HepG2 (cell line): ENCODE measurements around the gene SFI1. TPM values are rescaled to one million over a fixed set of nuclear protein-coding genes. Genes with fewer than 3 reads are reported as not detected.

ENCODE experiments used
- ATAC-seq: fragments of 200-7000 bp; cut with Tn5 transposase; 3 replicates; pipeline ENCODE4 v1.9.1; 2020; ENCODE audit warnings: mild to moderate bottlenecking, moderate library complexity
- BruUV-seq: library from RNA; stranded (reverse); fragments of 400-500 nt; replicated peaks from 2 replicates; lab custom pipeline; 2021; lab: Mats Ljungman, UMichigan
- CTCF ChIA-PET: fragments of 300-600 bp; formaldehyde crosslinking; extraction: SDS; loops from one replicate; lab custom pipeline; 2021; ENCODE audit warnings: low total read pairs, inconsistent platforms, low intra/inter-chr PET ratio; lab: Yijun Ruan, JAX
- POLR2A ChIA-PET: fragments of 350-600 bp; sonication (Branson Sonifier 250); formaldehyde crosslinking; loops from one replicate; lab custom pipeline; 2020; ENCODE audit warnings: antibody characterized with exemption, inconsistent platforms; lab: Yijun Ruan, JAX
- DNase-seq: peaks from one replicate; pipeline ENCODE4 v3.0.0-alpha.2; 2015; ENCODE audit warnings: low spot score
- FAIRE-seq: peaks from 3 replicates; lab custom pipeline; 2011; peaks lifted over from hg19 to GRCh38; lab: Jason Lieb, UNC
- H2AFZ ChIP-seq: one replicate; pipeline ENCODE4 v1.6.1; 2011; ENCODE audit warnings: low read length, inconsistent platforms
- H3K27ac ChIP-seq: fragments of 300-600 bp; 3 replicates; pipeline ENCODE4 v1.8.0; 2011; ENCODE audit warnings: mixed run types, mild to moderate bottlenecking, mixed read lengths, low read length, inconsistent platforms; ENCODE audit not compliant: insufficient read depth; ENCODE audit errors: extremely low read length
- H3K27me3 ChIP-seq, 2 experiments: fragments of 200-600 bp in 1 of 2; 2 replicates in 1 of 2; 3 replicates in 1 of 2; pipeline versions ENCODE4 v1.6.0 to v1.8.0; 2011; ENCODE audit warnings: low read length in 2 of 2, mild to moderate bottlenecking in 2 of 2, moderate library complexity in 2 of 2, inconsistent platforms in 1 of 2; ENCODE audit not compliant: insufficient read depth in 2 of 2, control insufficient read depth in 1 of 2
- H3K36me3 ChIP-seq, 2 experiments: fragments of 200-600 bp in 1 of 2; replicated peaks in 1 of 2; 2 replicates in 1 of 2; 3 replicates in 1 of 2; pipeline versions ENCODE4 v1.5.1 to v1.8.0; 2011; ENCODE audit warnings: low read length in 2 of 2, inconsistent platforms in 1 of 2; ENCODE audit not compliant: insufficient read depth in 2 of 2, control insufficient read depth in 1 of 2
- H3K4me1 ChIP-seq: 2 replicates; pipeline ENCODE4 v1.5.1; 2012; ENCODE audit warnings: low read length, inconsistent platforms; ENCODE audit not compliant: insufficient read depth
- H3K4me2 ChIP-seq: 2 replicates; pipeline ENCODE4 v1.6.0; 2011; ENCODE audit warnings: low read depth, low read length, inconsistent platforms
- H3K4me3 ChIP-seq, 3 experiments: fragments of 200-600 bp in 1 of 3; sonication (generic), shearing (Covaris generic) in 1 of 3; replicated peaks in 1 of 3; 2 replicates each; pipeline ENCODE4 v1.5.1; 2011 to 2016; ENCODE audit warnings: low read length in 3 of 3, inconsistent platforms in 2 of 3, low read depth in 2 of 3, mild to moderate bottlenecking in 2 of 3, control low read depth in 1 of 3, mixed read lengths in 1 of 3; ENCODE audit not compliant: insufficient read depth in 1 of 3
- H3K79me2 ChIP-seq: one replicate; pipeline ENCODE4 v1.6.1; 2011; ENCODE audit warnings: low read length, inconsistent platforms; ENCODE audit not compliant: insufficient read depth
- H3K9ac ChIP-seq: 2 replicates; pipeline ENCODE4 v1.6.0; 2011; ENCODE audit warnings: mild to moderate bottlenecking, low read depth, low read length, inconsistent platforms; ENCODE audit not compliant: insufficient read depth
- H3K9me3 ChIP-seq: 2 replicates; pipeline ENCODE4 v1.5.1; 2012; ENCODE audit warnings: mild to moderate bottlenecking, low read length
- H4K20me1 ChIP-seq: 2 replicates; pipeline ENCODE4 v1.6.0; 2011; ENCODE audit warnings: inconsistent platforms, mild to moderate bottlenecking, low read length, moderate library complexity; ENCODE audit not compliant: insufficient read depth
- CBX2 ChIP-seq, 2 experiments: fragments of 200-600 bp in 1 of 2; sonication (generic); formaldehyde crosslinking in 1 of 2; IDR thresholded peaks; 2 replicates each; pipeline versions ENCODE4 v1.7.0 to v1.8.1; 2018 to 2022; ENCODE audit warnings: low read depth in 2 of 2, low read length in 1 of 2, mild to moderate bottlenecking in 1 of 2, missing genetic modification reagents in 1 of 2
- JARID2 ChIP-seq: sonication (generic); formaldehyde crosslinking; IDR thresholded peaks from 2 replicates; pipeline ENCODE4 v1.8.1; 2023; ENCODE audit warnings: missing genetic modification reagents, inconsistent platforms; ENCODE audit not compliant: insufficient replicate concordance
- POLR2A ChIP-seq, 2 experiments: IDR thresholded peaks; 2 replicates each; pipeline ENCODE4 v1.6.1; 2011; ENCODE audit warnings: low read depth in 2 of 2, low read length in 2 of 2, mild to moderate bottlenecking in 1 of 2, moderate library complexity in 1 of 2; ENCODE audit not compliant: insufficient read depth in 1 of 2
- POLR2AphosphoS5 ChIP-seq: IDR thresholded peaks from 2 replicates; pipeline ENCODE4 v1.6.1; 2012; ENCODE audit warnings: low read depth, low read length
- RFX3 ChIP-seq: IDR thresholded peaks from 2 replicates; pipeline ENCODE4 v1.6.1; 2016; ENCODE audit warnings: missing biosample characterization, missing genetic modification reagents
- RXRB ChIP-seq: IDR thresholded peaks from 2 replicates; pipeline ENCODE4 v1.6.1; 2016; ENCODE audit warnings: borderline replicate concordance, missing genetic modification reagents, missing compliant biosample characterization
- ZNF432 ChIP-seq: sonication (generic); formaldehyde crosslinking; IDR thresholded peaks from 2 replicates; pipeline ENCODE4 v1.5.0; 2020; ENCODE audit warnings: missing genetic modification reagents, mild to moderate bottlenecking, borderline replicate concordance
- ZNF556 ChIP-seq: sonication (generic); formaldehyde crosslinking; IDR thresholded peaks from 2 replicates; pipeline ENCODE4 v1.4.0; 2020; ENCODE audit warnings: mild to moderate bottlenecking, missing genetic modification reagents, borderline replicate concordance
- WGBS: methylation state at CpG from one replicate; pipeline ENCODE4 v1.1.6; 2017; ENCODE audit warnings: low lambda C conversion rate; 5-methylcytosine and 5-hydroxymethylcytosine counted together
- in situ Hi-C: cut with HindIII; loops from 2 replicates; pipeline ENCODE4 v1.10.0; 2017; ENCODE audit warnings: low pct_unique_long_range_greater_than_20kb; ENCODE audit not compliant: extremely low pct_ligation_motif_present
- intact Hi-C: fragments of 100-400 bp; cut with micrococcal nuclease; formaldehyde crosslinking; loops from one replicate; pipeline ENCODE4 v1.10.0; 2022; ENCODE audit not compliant: unreplicated experiment
- polyA plus RNA-seq, 8 experiments: library from polyadenylated mRNA; depleted of rRNA in 3 of 8; stranded (reverse) in 7 of 8; unstranded in 1 of 8; fragments of >200 nt; fragmentation: Illumina TruSeq in 4 of 8; extraction: Trizol in 4 of 8; gene quantifications; 2 replicates each; pipeline versions ENCODE4 v1.2.1 to v1.2.3, GENCODE V29; 2011 to 2016; ENCODE audit warnings: low read depth in 4 of 8, missing spikeins in 1 of 8, mixed read lengths in 1 of 8; ENCODE audit not compliant: insufficient read depth in 1 of 8
- total RNA-seq, 5 experiments: library from RNA; depleted of rRNA; stranded (reverse); fragments of >200 nt; fragmentation: Illumina TruSeq; extraction: Trizol; gene quantifications; 2 replicates each; pipeline ENCODE4 v1.2.3, GENCODE V29; 2016; ENCODE audit warnings: low read depth in 1 of 5
- TF ChIP-seq, protein P1 (sequence below): sonication (generic); formaldehyde crosslinking; IDR thresholded peaks from 2 replicates; pipeline ENCODE4 v1.5.0; 2020; ENCODE audit warnings: mild to moderate bottlenecking, missing genetic modification reagents
- TF ChIP-seq, protein P2 (sequence below): IDR thresholded peaks from 2 replicates; pipeline ENCODE4 v1.6.1; 2012; ENCODE audit warnings: inconsistent platforms
- TF ChIP-seq, protein P3 (sequence below): sonication (generic); formaldehyde crosslinking; IDR thresholded peaks from 2 replicates; pipeline ENCODE4 v1.5.1; 2020; ENCODE audit warnings: missing genetic modification reagents, mild to moderate bottlenecking, borderline replicate concordance
- TF ChIP-seq, protein P4 (sequence below): sonication (generic); formaldehyde crosslinking; IDR thresholded peaks from 2 replicates; pipeline ENCODE4 v1.4.0; 2020; ENCODE audit warnings: mild to moderate bottlenecking, missing genetic modification reagents

Gene SFI1
- total and polyA plus RNA-seq, 2 of the 13 experiments (the other 11 are each of a cell fraction or from before 2014, with no cell fraction given) = 20.5 to 40.1 TPM

DNA sequence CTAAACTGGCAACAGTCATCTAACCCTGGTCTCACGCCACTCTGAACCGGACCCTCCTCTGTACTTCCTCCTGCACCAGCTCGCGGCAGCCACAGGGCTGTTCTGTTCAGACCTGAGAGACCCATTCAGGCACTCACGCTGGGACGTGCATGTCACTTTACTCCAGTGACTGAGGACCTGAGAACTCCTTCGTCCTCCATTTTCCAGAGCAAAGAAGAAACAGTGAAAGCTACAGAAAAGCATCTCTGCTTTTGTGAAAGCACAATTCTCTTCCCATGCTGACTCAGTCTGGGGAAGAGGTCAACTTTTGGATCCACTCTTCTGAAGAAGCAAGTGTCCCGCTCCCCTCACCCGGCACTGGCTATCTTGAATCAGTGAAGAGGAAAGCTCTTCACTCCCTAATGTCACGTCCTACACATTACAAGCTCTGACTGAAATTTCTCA is 141.1 kb downstream of the SFI1 start:
- BruUV-seq = no TSS peak
- CTCF ChIA-PET = no interaction called here
- TF ChIP-seq, protein P1, sequence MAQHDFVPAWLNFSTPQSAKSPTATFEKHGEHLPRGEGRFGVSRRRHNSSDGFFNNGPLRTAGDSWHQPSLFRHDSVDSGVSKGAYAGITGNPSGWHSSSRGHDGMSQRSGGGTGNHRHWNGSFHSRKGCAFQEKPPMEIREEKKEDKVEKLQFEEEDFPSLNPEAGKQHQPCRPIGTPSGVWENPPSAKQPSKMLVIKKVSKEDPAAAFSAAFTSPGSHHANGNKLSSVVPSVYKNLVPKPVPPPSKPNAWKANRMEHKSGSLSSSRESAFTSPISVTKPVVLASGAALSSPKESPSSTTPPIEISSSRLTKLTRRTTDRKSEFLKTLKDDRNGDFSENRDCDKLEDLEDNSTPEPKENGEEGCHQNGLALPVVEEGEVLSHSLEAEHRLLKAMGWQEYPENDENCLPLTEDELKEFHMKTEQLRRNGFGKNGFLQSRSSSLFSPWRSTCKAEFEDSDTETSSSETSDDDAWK (CRISPR knock-in tag) = no peak
- TF ChIP-seq RFX3 (CRISPR knock-in tag) (no peak), ZNF556 (CRISPR knock-in tag) (no peak), CBX2 (IDR thresholded peaks at IDR 0.05; ENCODE audit: low read depth, low read length) (no peak), CBX2 (CRISPR knock-in tag; IDR thresholded peaks at IDR 0.05; ENCODE audit: low read depth) (no peak), JARID2 (CRISPR knock-in tag) (no peak), ZNF432 (CRISPR knock-in tag) (no peak), RXRB (CRISPR knock-in tag) (no peak), POLR2A (IDR thresholded peaks at IDR 0.05; ENCODE audit: insufficient read depth in 1 of 2, low read depth in 2 of 2, low read length in 2 of 2) (no peak), POLR2AphosphoS5 (no peak)
- TF ChIP-seq, protein P2, sequence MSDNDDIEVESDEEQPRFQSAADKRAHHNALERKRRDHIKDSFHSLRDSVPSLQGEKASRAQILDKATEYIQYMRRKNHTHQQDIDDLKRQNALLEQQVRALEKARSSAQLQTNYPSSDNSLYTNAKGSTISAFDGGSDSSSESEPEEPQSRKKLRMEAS = no peak
- TF ChIP-seq, protein P3, sequence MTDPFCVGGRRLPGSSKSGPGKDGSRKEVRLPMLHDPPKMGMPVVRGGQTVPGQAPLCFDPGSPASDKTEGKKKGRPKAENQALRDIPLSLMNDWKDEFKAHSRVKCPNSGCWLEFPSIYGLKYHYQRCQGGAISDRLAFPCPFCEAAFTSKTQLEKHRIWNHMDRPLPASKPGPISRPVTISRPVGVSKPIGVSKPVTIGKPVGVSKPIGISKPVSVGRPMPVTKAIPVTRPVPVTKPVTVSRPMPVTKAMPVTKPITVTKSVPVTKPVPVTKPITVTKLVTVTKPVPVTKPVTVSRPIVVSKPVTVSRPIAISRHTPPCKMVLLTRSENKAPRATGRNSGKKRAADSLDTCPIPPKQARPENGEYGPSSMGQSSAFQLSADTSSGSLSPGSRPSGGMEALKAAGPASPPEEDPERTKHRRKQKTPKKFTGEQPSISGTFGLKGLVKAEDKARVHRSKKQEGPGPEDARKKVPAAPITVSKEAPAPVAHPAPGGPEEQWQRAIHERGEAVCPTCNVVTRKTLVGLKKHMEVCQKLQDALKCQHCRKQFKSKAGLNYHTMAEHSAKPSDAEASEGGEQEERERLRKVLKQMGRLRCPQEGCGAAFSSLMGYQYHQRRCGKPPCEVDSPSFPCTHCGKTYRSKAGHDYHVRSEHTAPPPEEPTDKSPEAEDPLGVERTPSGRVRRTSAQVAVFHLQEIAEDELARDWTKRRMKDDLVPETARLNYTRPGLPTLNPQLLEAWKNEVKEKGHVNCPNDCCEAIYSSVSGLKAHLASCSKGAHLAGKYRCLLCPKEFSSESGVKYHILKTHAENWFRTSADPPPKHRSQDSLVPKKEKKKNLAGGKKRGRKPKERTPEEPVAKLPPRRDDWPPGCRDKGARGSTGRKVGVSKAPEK = no peak
- TF ChIP-seq, protein P4, sequence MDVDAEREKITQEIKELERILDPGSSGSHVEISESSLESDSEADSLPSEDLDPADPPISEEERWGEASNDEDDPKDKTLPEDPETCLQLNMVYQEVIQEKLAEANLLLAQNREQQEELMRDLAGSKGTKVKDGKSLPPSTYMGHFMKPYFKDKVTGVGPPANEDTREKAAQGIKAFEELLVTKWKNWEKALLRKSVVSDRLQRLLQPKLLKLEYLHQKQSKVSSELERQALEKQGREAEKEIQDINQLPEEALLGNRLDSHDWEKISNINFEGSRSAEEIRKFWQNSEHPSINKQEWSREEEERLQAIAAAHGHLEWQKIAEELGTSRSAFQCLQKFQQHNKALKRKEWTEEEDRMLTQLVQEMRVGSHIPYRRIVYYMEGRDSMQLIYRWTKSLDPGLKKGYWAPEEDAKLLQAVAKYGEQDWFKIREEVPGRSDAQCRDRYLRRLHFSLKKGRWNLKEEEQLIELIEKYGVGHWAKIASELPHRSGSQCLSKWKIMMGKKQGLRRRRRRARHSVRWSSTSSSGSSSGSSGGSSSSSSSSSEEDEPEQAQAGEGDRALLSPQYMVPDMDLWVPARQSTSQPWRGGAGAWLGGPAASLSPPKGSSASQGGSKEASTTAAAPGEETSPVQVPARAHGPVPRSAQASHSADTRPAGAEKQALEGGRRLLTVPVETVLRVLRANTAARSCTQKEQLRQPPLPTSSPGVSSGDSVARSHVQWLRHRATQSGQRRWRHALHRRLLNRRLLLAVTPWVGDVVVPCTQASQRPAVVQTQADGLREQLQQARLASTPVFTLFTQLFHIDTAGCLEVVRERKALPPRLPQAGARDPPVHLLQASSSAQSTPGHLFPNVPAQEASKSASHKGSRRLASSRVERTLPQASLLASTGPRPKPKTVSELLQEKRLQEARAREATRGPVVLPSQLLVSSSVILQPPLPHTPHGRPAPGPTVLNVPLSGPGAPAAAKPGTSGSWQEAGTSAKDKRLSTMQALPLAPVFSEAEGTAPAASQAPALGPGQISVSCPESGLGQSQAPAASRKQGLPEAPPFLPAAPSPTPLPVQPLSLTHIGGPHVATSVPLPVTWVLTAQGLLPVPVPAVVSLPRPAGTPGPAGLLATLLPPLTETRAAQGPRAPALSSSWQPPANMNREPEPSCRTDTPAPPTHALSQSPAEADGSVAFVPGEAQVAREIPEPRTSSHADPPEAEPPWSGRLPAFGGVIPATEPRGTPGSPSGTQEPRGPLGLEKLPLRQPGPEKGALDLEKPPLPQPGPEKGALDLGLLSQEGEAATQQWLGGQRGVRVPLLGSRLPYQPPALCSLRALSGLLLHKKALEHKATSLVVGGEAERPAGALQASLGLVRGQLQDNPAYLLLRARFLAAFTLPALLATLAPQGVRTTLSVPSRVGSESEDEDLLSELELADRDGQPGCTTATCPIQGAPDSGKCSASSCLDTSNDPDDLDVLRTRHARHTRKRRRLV (CRISPR knock-in tag) = no peak
- POLR2A ChIA-PET = interaction anchor here (1.8 kb wide), 1 partner anchor 25 kb away, joined by 4 read pairs; the partner anchor contains the start of gene PISD
- no peak for ATAC-seq
- DNase-seq = no peak
- Histone ChIP-seq H4K20me1 (peaks cover 15% of the 10 kb centered on the region; the same call in 1 of the 2 replicates), H3K4me3 (no peak overlapping the region), H3K4me1 (peaks cover 22% of the 10 kb centered on the region), H3K27me3 (no peaks in the 10 kb centered on the region), H3K79me2 (peaks cover 35% of the 10 kb centered on the region), H3K4me2 (no peak overlapping the region), H3K9me3 (no peaks in the 10 kb centered on the region), H3K9ac (no peak overlapping the region), H3K36me3 (peaks cover 2 to 25% of the 10 kb centered on the region in 2 experiments; a peak in 3 of 5 replicates), H3K27ac (no peak overlapping the region), H2AFZ (no peak overlapping the region)
- in situ Hi-C loops = no loop called here
- WGBS = over 99% methylated on average over 10 of the region's 10 CpGs
- intact Hi-C loops = no loop called here
- no peak for FAIRE-seq
